SU-DHL-6 (cell line): ENCODE results near the gene ENDOG.

Experiments
- H2AFZ ChIP-seq: fragments of 200-600 bp; sonication (generic); 2 replicates; pipeline ENCODE4 v1.6.1; 2014; ENCODE audit warnings: low read depth, mild to moderate bottlenecking, moderate library complexity, mixed read lengths, antibody characterized with exemption, low read length; ENCODE audit not compliant: severe bottlenecking
- H3F3A ChIP-seq: fragments of 200-600 bp; shearing (Covaris generic); 2 replicates; pipeline ENCODE4 v1.6.0; 2016; ENCODE audit warnings: antibody characterized with exemption, mild to moderate bottlenecking; ENCODE audit not compliant: insufficient read depth
- H3K27ac ChIP-seq: fragments of 200-600 bp; sonication (generic); 2 replicates; pipeline ENCODE4 v1.5.1; 2016; ENCODE audit warnings: low read depth, mild to moderate bottlenecking, low read length, moderate library complexity, mixed read lengths
- H3K27me3 ChIP-seq: fragments of 200-600 bp; sonication (generic), shearing (Covaris generic); 2 replicates; pipeline ENCODE4 v1.6.0; 2014; ENCODE audit warnings: mild to moderate bottlenecking, low read length
- H3K36me3 ChIP-seq: fragments of 200-600 bp; sonication (generic); 2 replicates; pipeline ENCODE4 v1.6.1; 2014; ENCODE audit warnings: mild to moderate bottlenecking, low read length, mixed read lengths
- H3K4me2 ChIP-seq: fragments of 300-600, 200-600 bp; shearing (Covaris generic), sonication (generic); 2 replicates; pipeline ENCODE4 v1.6.0; 2014; ENCODE audit warnings: low read length, low read depth, mild to moderate bottlenecking; ENCODE audit not compliant: poor library complexity, severe bottlenecking
- H3K4me3 ChIP-seq: fragments of 200-600 bp; sonication (generic); 2 replicates; pipeline ENCODE4 v1.5.1; 2014; ENCODE audit warnings: antibody characterized with exemption, low read length, mild to moderate bottlenecking, mixed read lengths; ENCODE audit not compliant: insufficient read depth, poor library complexity, severe bottlenecking
- H3K79me2 ChIP-seq: fragments of 200-600 bp; sonication (generic); 2 replicates; pipeline ENCODE4 v1.6.1; 2014; ENCODE audit warnings: mild to moderate bottlenecking, low read length, moderate library complexity; ENCODE audit not compliant: insufficient read depth
- H3K9ac ChIP-seq: fragments of 200-600 bp; sonication (generic); 2 replicates; pipeline ENCODE4 v1.7.0; 2014; ENCODE audit warnings: mild to moderate bottlenecking, low read length
- H3K9me2 ChIP-seq: fragments of 200-600 bp; sonication (generic); replicated peaks from 2 replicates; pipeline ENCODE4 v1.6.1; 2014; ENCODE audit warnings: low read length; ENCODE audit not compliant: insufficient read depth
- H3K9me3 ChIP-seq: fragments of 200-600 bp; sonication (generic); 2 replicates; pipeline ENCODE4 v1.6.1; 2014; ENCODE audit warnings: low read length, mixed read lengths; ENCODE audit not compliant: insufficient read depth
- H4K20me1 ChIP-seq: fragments of 200-600 bp; sonication (generic); 2 replicates; pipeline ENCODE4 v1.6.1; 2014; ENCODE audit warnings: low read depth, mild to moderate bottlenecking, antibody characterized with exemption, low read length, moderate library complexity, mixed read lengths
- CTCF ChIP-seq: fragments of 200-600 bp; sonication (generic); IDR thresholded peaks from one replicate; pipeline ENCODE4 v1.5.1; 2017; ENCODE audit warnings: antibody characterized with exemption, mild to moderate bottlenecking, low read length, moderate library complexity; ENCODE audit not compliant: insufficient read depth, poor library complexity, severe bottlenecking
- EZH2phosphoT487 ChIP-seq: fragments of 200-600 bp; sonication (generic), shearing (Covaris generic); conservative IDR thresholded peaks from 2 replicates; pipeline ENCODE4 v1.6.1; 2018; ENCODE audit warnings: mild to moderate bottlenecking, antibody characterized with exemption, low read length, moderate library complexity, mixed read lengths

Gene ENDOG

GRCh38 chr9:128861501-128861900 lies 43.2 kb downstream of the ENDOG start:
- H4K20me1 ChIP-seq: no peaks in the 10 kb centered on the region
- H3K79me2 ChIP-seq: peaks cover 56% of the 10 kb centered on the region
- 0 out of 2 replicates have a peak, but pooled peaks cover 5% of the 10 kb centered on the region for H3F3A ChIP-seq
- H3K4me3 ChIP-seq: no peak overlapping the region
- no peaks in the 10 kb centered on the region for H3K9me3 ChIP-seq
- no peak overlapping the region for H3K4me2 ChIP-seq
- H3K9ac ChIP-seq: no peak overlapping the region
- no peaks in the 10 kb centered on the region for H3K36me3 ChIP-seq
- H3K27ac ChIP-seq: no peak overlapping the region
- H3K27me3 ChIP-seq: no peaks in the 10 kb centered on the region
- H3K9me2 ChIP-seq: no peaks in the 10 kb centered on the region
- no peak overlapping the region for H2AFZ ChIP-seq
- TF ChIP-seq EZH2phosphoT487 (no peak), CTCF (no peak)

- Histone ChIP-seq H3K36me3 (no peaks in the 10 kb centered on the region), H3K9me2 (no peaks in the 10 kb centered on the region), H2AFZ (no peak overlapping the region), H3K27me3 (no peaks in the 10 kb centered on the region), H3K4me3 (no peak overlapping the region), H3K9me3 (no peaks in the 10 kb centered on the region), H4K20me1 (no peaks in the 10 kb centered on the region), H3F3A (0 out of 2 replicates have a peak, but pooled peaks cover 9% of the 10 kb centered on the region), H3K4me2 (no peak overlapping the region), H3K79me2 (peaks cover 62% of the 10 kb centered on the region), H3K9ac (no peak overlapping the region), H3K27ac (no peak overlapping the region)
- TF ChIP-seq EZH2phosphoT487 (no peak), CTCF (no peak)
Observed at GRCh38 chr9:128862401-128862851, 44.1 kb downstream of the ENDOG start.

- no peak overlapping the region for H3K4me3 ChIP-seq
- H3K79me2 ChIP-seq: peaks cover 55% of the 10 kb centered on the region
- H3K27ac ChIP-seq: no peak overlapping the region; the same call in 1 of the 2 replicates
- peak overlapping the region; percentile 11; the same call in 1 of the 2 replicates for H3K9ac ChIP-seq
- no peaks in the 10 kb centered on the region for H3K9me2 ChIP-seq
- no peaks in the 10 kb centered on the region for H3K9me3 ChIP-seq
- H2AFZ ChIP-seq: no peak overlapping the region
- no peaks in the 10 kb centered on the region for H3K27me3 ChIP-seq
- H4K20me1 ChIP-seq: no peaks in the 10 kb centered on the region
- H3K36me3 ChIP-seq: no peaks in the 10 kb centered on the region
- 0 out of 2 replicates have a peak, but pooled peaks cover 9% of the 10 kb centered on the region for H3F3A ChIP-seq
- H3K4me2 ChIP-seq: no peak overlapping the region
- TF ChIP-seq EZH2phosphoT487: no peak
- peak; percentile 86 for TF ChIP-seq CTCF
Observed at GRCh38 chr9:128863647-128864046, 45.3 kb downstream of the ENDOG start.
